ENCODE results near the gene ZBTB42. TPM values are rescaled to one million over a fixed set of nuclear protein-coding genes. Genes with fewer than 3 reads are reported as not detected.

Gene ZBTB42
- total RNA-seq, 1 experiment from 2014 or later, result 1.4 TPM

DNA sequence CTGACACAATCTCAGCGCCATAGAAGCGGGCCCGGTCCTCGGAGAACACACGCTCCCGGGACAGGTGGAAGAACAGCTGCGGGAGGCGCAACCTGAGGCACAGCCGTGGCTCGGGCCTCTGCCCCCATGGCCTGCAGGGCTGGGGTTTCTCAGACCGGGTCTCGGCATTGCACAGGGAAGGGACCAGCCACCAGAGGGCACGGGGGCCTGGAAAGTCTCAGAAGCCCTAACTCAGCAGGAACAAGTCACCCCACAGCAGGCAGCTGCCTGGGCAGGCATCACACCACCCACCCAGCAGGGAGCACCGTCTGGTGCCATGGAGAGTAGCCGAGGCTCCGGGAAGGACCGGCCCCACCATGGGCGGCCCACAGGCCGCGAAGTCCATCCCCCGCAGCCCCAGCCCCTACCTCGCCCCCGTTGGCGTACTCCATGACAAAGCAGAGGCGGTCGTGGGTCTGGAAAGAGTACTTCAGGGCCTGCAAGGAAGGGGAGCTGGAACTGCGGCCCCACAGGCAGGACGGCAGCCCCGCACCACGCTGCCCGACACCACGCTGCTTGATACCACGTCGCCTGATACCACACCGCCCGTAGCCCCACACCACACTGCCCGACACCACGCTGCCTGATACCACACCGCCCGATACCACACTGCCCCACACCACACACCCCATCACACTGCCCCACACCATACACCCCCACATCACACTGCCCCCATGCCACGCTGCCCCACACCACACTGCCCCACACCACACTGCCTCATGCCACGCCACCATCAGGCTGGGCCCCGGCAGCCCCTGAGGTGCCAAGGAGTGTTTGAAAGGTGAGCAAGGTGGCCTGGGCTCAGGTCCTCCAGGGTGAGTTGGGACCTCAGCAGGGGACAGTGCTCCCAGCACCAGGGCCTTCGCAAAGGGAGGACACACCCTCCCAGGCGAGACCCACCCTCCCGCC, 27.1 kb upstream of the ZBTB42 start:
- no peaks in the 10 kb centered on the region for H3K27me3 ChIP-seq (replicated peaks)
- DNase-seq (ENCODE audit: low read depth in 1 of 2, low spot score in 2 of 2), result no peak
- H3K4me1 ChIP-seq (replicated peaks), result peaks cover 2% of the 10 kb centered on the region
- peaks cover 4% of the 10 kb centered on the region for H3K9me3 ChIP-seq (replicated peaks)
- H3K36me3 ChIP-seq, result peaks cover 72% of the 10 kb centered on the region
- no peak overlapping the region for H3K27ac ChIP-seq
- H3K4me3 ChIP-seq, result no peak overlapping the region

DNA sequence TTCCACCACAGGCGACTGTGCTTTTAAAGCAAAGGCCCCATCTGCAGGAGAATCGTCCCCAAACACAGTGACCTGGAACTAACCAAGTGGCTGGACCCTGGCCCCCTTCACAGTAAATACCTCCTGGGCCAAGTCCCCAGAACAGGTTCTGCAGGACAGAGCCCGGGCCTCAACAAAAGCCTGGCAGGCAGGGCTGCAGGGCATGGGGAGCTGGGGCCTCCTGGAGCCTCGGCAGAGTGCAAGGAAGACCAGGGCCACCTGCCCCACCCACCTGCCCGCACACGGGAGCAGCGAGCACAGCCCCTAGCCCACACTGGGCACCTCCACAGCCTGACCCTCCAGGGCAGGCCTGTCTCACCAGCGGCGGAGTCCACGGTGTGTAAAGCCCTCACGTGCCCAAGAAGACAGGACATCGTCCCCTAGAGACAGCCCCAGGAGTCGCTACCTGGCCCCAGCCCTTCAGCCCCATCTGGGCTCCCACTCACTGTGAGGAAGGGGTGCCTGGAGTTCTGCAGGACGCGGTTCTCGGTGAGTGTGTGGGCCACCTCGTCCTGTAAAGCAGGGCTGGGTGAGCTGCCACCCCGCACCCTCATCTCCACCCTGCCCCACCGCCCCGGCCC, 26.3 kb upstream of the ZBTB42 start:
- Histone ChIP-seq H3K27ac (no peak overlapping the region), H3K27me3 (replicated peaks) (no peaks in the 10 kb centered on the region), H3K4me3 (no peak overlapping the region), H3K9me3 (replicated peaks) (peaks cover 4% of the 10 kb centered on the region), H3K36me3 (peaks cover 72% of the 10 kb centered on the region), H3K4me1 (replicated peaks) (no peaks in the 10 kb centered on the region)
- DNase-seq (ENCODE audit: low read depth in 1 of 2, low spot score in 2 of 2), result no peak

DNA sequence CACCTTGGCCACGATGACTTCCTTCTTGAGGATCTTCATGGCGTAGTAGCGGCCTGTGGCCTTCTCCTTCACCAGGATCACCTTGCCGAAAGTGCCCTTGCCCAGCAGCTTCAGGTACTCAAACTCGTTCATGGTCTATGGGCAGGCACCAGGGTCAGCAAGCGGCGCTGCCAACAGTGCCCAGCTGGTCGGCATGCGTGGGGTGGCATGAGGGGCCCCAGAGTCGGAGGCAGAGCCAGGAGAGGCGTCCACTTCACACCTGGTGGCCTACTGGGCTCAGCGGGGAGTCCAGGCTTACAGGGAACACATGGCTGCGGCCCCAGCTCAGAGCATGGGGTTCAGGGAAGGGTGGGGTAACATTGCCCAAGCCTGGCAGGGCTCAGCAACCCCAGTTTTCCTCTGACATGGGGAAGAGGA, 25.8 kb upstream of the ZBTB42 start:
- no peaks in the 10 kb centered on the region for H3K27me3 ChIP-seq (replicated peaks)
- no peak overlapping the region for H3K4me3 ChIP-seq
- peaks cover 4% of the 10 kb centered on the region for H3K9me3 ChIP-seq (replicated peaks)
- H3K27ac ChIP-seq, result no peak overlapping the region
- DNase-seq (ENCODE audit: low read depth in 1 of 2, low spot score in 2 of 2), result no peak
- H3K36me3 ChIP-seq, result peaks cover 73% of the 10 kb centered on the region
- H3K4me1 ChIP-seq (replicated peaks), result no peaks in the 10 kb centered on the region

DNA sequence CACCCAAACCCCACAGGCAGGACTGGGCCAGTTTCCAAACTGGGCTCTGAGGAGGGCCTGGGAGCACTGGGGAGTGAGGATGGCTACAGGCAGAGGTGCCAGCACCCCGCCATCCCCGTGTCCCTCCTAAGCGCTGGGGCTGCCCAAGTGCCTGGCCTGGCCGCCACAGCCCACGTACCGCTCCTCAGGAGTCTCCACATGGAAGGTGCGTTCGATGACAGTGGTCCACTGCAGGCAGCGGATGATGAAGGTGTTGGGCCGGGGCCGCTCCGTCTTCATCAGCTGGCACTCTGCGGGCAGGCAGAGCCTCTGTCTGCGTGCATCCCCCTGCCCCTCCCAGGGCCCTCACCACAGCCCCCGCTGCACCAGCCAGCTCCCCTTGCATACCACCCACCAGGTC, 24.4 kb upstream of the ZBTB42 start:
- Histone ChIP-seq H3K4me3 (no peak overlapping the region), H3K27ac (no peak overlapping the region), H3K9me3 (replicated peaks) (no peaks in the 10 kb centered on the region; the same call in 1 of the 2 replicates), H3K36me3 (peaks cover 73% of the 10 kb centered on the region), H3K4me1 (replicated peaks) (no peaks in the 10 kb centered on the region), H3K27me3 (replicated peaks) (no peaks in the 10 kb centered on the region)
- no peak for DNase-seq (ENCODE audit: low read depth in 1 of 2, low spot score in 2 of 2)

DNA sequence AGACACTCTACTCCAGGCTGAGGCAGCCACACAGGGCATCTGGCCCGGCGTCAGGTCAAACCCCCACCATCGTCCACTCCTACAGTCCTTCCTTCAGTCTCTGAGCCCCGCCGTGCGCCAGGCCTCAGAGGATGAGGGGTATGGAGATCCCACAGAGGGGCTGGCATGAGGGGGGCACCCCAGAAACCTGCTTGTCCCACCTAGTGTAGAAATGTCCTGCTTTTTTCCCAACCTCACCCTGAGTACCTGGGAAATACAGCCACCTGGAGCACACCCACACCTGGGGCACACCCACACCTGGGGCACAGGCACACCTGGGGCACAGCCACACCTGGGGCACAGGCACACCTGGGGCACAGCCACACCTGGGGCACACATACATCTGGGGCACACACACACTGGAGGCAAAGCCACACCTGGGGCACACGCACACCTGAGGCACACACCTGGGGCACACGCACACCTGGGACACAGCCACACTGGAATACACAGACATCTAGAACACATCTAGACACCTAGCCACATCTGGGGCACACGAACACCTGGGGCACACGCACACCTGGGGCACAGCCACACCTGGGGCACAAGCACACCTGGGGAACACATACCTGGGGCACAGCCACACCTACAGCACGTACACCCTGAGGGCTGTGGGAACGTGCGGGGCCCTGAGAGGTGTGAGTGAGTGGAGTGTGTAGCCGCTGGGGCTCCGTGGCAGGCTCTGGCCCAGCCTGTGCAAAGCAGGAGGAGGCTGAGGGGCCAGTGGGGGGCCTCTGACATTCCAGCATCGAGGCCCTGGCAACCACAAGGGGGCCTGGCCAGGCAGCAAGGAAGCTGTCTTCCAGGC, 23.7 kb upstream of the ZBTB42 start:
- H3K36me3 ChIP-seq, result peaks cover 66% of the 10 kb centered on the region

DNA sequence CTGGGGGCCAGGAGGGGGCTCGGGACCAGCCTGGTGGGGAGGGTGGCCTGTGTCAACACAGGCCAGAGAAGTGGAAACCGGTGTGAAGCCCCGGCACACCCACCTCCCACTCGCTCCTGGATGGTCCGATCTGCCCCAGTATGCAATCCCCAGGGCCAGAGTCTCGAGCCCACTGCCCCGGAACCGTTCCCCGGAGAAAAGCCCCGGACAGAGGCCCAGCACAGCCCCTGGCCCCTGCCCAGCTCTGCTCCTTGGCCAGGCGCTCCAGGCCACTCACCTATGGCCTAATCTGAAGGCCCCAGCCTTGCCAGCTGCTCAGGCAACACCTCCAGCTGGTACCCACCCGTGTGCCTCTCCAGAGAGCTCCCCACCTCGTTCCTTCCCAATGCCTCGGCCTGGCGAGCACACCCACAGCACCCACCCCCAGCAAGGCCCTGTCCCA, 23.1 kb upstream of the ZBTB42 start:
- no peaks in the 10 kb centered on the region for H3K4me1 ChIP-seq (replicated peaks)
- no peaks in the 10 kb centered on the region for H3K9me3 ChIP-seq (replicated peaks)
- H3K27ac ChIP-seq, result no peak overlapping the region
- no peak for DNase-seq (ENCODE audit: low read depth in 1 of 2, low spot score in 2 of 2)
- peaks cover 62% of the 10 kb centered on the region for H3K36me3 ChIP-seq
- no peak overlapping the region for H3K4me3 ChIP-seq
- H3K27me3 ChIP-seq (replicated peaks), result no peaks in the 10 kb centered on the region

More for the DNA sequence above, 23.7 kb upstream of the ZBTB42 start:
- H3K4me3 ChIP-seq, result no peak overlapping the region
- H3K9me3 ChIP-seq (replicated peaks), result no peaks in the 10 kb centered on the region
- no peak for DNase-seq (ENCODE audit: low read depth in 1 of 2, low spot score in 2 of 2)
- H3K4me1 ChIP-seq (replicated peaks), result no peaks in the 10 kb centered on the region
- H3K27ac ChIP-seq, result no peak overlapping the region
- no peaks in the 10 kb centered on the region for H3K27me3 ChIP-seq (replicated peaks)

DNA sequence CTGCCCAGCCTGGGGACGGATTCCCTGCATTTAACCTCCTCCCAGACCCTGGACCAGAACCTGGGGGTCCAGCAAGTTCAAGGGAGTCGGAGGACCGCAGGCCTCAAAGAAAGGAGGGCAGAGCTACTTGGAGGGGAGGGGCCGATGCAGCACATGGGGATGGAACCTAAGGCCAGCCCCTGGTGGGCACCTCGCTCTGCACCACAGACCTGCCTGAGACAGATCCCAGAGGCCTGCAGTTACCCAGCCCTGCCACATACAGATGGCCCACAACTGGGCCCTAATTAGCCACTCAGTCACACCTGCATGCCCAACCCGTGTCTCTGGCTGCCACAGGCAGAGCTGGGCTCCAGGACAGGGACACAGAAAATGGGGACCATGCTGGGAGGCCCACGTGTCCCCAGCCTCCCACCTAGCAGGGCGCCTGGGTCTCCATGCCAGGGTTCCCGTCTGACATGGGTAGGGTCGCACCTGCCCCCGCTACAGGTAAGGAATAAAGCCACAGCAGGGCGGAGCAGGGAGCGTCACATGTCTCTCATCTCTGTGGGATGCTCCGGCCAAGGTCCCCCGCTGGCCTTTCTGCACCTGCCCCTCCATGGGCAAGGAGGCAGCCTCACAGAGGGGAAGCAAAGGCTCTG, 22.1 kb upstream of the ZBTB42 start:
- no peak for DNase-seq (ENCODE audit: low read depth in 1 of 2, low spot score in 2 of 2)
- H3K36me3 ChIP-seq, result peaks cover 60% of the 10 kb centered on the region
- H3K4me3 ChIP-seq, result no peak overlapping the region
- no peaks in the 10 kb centered on the region for H3K27me3 ChIP-seq (replicated peaks)
- no peak overlapping the region for H3K27ac ChIP-seq
- no peaks in the 10 kb centered on the region for H3K9me3 ChIP-seq (replicated peaks)
- no peaks in the 10 kb centered on the region for H3K4me1 ChIP-seq (replicated peaks)

DNA sequence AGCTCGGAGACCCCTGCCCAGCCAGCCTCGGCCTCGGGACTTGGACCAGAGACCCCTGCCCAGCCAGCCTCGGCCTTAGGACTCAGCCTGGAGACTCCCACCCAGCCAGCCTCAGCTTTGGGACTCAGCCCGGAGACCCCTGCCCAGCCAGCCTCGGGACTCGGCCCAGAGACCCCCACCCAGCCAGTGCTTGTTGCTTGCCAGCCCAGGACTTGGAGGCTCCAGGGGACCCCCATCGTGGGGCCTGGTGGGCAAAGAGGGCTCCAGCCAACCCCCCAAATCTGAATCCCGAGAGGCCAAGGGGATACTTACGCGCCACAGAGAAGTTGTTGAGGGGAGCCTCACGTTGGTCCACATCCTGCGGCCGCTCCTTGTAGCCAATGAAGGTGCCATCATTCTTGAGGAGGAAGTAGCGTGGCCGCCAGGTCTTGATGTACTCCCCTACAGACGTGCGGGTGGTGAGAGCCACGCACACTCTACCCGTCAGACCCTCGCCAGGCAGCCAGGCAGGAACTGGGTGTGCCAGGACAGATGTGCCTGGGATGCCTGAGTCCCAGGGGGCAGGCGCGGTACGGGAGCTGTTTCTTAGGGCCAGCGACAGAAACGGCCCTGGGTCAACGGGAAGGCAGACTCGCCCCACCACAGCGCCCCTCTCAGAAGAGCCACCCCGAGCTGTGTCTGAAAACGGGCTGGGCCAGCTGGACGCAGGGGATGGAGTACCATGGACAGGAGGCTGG, 21.0 kb upstream of the ZBTB42 start:
- Histone ChIP-seq H3K27me3 (replicated peaks) (no peaks in the 10 kb centered on the region), H3K27ac (no peak overlapping the region), H3K9me3 (replicated peaks) (no peaks in the 10 kb centered on the region), H3K4me1 (replicated peaks) (no peaks in the 10 kb centered on the region), H3K36me3 (peaks cover 62% of the 10 kb centered on the region), H3K4me3 (no peak overlapping the region)
- no peak for DNase-seq (ENCODE audit: low read depth in 1 of 2, low spot score in 2 of 2)

DNA sequence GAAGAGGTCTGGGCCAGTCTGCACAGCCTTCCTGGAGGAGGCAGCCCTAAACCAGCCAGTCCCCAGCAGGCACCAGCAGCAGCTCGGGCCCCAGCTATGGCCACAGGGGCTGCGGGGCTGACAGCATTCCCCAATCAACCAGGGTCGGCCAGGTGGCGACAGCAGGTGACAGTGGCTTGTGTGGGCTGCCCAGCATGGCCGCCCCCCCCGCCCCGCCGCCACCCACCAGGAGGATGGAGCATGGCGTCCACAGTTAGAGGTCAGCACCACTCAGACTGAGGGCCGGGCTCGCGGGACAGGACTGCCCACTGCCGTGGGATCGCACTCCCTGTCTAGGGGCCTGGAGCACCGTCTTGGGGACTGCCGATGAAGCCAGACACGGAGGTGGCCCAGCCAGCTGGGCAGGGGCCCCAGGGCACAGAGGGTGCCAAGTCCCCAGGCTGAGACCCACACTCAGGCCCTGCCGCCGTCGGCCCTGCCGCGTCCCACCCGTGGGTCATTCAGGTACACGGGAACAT, 20.3 kb upstream of the ZBTB42 start:
- H3K36me3 ChIP-seq, result peaks cover 60% of the 10 kb centered on the region
- H3K4me1 ChIP-seq (replicated peaks), result no peaks in the 10 kb centered on the region
- H3K4me3 ChIP-seq, result no peak overlapping the region
- no peaks in the 10 kb centered on the region for H3K9me3 ChIP-seq (replicated peaks)
- DNase-seq (ENCODE audit: low read depth in 1 of 2, low spot score in 2 of 2), result no peak
- no peak overlapping the region for H3K27ac ChIP-seq
- H3K27me3 ChIP-seq (replicated peaks), result no peaks in the 10 kb centered on the region

DNA sequence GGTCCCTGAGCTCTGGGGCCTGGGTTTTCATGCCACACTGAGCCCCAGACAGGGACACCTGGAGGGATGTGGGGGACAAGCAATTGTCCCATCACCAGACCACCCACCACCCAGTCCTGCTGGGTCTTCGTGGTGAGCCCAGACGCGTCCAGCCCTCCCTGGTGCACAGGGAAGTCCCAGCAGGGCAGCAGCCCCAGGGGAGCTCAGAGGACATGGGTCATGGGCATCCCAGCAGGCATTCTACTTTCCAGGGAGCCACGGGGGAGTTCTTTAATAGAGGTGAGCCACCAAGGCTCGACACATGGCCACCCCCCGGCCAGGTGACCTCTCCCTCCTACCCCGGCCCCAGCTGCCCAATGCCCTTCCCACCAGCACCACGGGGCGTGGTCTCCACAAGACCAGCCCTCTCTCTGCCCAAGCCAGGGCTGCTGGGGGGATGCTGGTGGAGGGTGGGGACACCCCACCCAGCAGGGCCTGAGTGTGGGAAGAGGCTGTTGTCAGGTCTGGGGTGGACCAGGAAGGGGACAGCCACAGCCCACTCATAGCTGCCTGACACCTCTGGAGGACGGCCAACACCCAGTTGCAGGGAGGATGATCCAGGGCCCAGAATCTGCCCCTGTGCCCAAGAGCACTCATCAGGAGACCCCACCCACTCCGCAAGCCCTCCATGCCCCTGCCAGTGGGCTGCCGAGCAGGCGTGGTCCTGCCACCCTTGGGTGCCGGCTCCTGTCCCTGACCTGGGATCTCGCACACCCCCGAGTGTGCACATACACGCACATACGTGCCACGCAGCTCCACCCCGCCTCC, 19.4 kb upstream of the ZBTB42 start:
- Histone ChIP-seq H3K4me3 (no peak overlapping the region), H3K36me3 (peaks cover 55% of the 10 kb centered on the region), H3K27ac (no peak overlapping the region), H3K9me3 (replicated peaks) (no peaks in the 10 kb centered on the region), H3K4me1 (replicated peaks) (no peaks in the 10 kb centered on the region), H3K27me3 (replicated peaks) (no peaks in the 10 kb centered on the region)
- no peak for DNase-seq (ENCODE audit: low read depth in 1 of 2, low spot score in 2 of 2)

DNA sequence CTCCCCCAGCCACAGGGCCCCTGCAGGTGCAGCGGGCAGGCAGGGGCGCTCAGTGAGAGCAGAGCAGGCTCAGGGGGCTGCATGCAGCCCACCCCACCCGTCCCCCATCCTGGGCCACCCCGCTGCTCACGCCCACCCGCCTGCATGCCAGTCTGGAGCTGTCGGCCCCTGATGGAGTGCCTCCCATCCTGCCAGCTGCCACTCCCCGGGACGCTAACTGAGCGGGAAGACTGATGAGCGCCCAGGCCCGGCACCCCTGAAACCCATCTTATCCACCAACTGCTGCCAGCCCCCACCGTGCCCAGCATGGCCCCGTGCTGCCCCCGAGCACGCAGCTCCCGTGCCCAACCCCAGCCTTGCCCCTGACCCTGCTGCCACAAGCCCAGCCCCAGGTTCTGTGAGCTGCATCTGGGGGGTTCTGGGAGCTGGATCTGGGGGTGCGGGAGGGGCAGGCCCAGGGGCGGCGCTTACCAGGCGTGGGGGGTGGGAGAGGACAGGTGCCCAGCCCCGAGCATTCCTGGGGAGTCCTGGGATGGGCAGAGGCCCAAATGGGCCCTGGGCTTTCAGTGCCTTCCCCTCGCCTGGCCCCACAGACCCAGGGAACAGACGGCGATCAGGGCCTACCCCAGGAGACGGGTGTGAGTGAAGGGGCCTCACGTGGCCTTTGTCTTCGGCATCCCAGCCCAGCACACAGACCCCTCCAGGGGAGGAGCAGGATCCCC, 18.7 kb upstream of the ZBTB42 start:
- no peaks in the 10 kb centered on the region for H3K27me3 ChIP-seq (replicated peaks)
- no peak overlapping the region for H3K27ac ChIP-seq
- DNase-seq (ENCODE audit: low read depth in 1 of 2, low spot score in 2 of 2), result no peak
- H3K36me3 ChIP-seq, result peaks cover 54% of the 10 kb centered on the region
- no peak overlapping the region for H3K4me3 ChIP-seq
- H3K4me1 ChIP-seq (replicated peaks), result no peaks in the 10 kb centered on the region
- H3K9me3 ChIP-seq (replicated peaks), result no peaks in the 10 kb centered on the region

DNA sequence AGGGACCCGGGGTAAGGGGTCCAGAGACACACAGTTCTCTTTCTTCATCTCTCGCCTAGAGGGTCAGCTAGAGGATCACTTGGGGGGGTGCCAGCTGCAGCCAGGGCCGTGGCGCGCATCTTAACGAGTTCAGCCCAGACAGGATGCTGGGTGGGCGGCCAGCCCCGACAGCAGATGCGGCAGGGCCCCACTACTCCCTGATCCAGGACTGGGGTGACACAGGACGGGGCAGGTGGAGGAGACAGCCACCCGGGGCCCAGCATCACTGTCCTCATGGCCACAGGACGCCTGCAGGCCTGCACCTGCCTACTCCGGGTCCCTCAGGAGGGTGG, 18.1 kb upstream of the ZBTB42 start:
- H3K4me1 ChIP-seq (replicated peaks), result no peaks in the 10 kb centered on the region
- no peak overlapping the region for H3K27ac ChIP-seq
- no peak for DNase-seq (ENCODE audit: low read depth in 1 of 2, low spot score in 2 of 2)
- no peaks in the 10 kb centered on the region for H3K9me3 ChIP-seq (replicated peaks)
- H3K27me3 ChIP-seq (replicated peaks), result no peaks in the 10 kb centered on the region
- no peak overlapping the region for H3K4me3 ChIP-seq
- H3K36me3 ChIP-seq, result peaks cover 55% of the 10 kb centered on the region
